ENCODE data around the gene TMEM19.

TMEM19 gene

GRCh38 chr12:71662849-71663560 lies 22.9 kb upstream of the TMEM19 start:
- Mint-ChIP-seq H3K27me3 (ENCODE audit: low read depth) (no peaks in the 10 kb centered on the region), H3K4me3 (peak overlapping the region; percentile 94 to 98 (median 98)), H3K36me3 (ENCODE audit: low read depth) (peaks cover 35% of the 10 kb centered on the region), H3K4me1 (peaks cover 24% of the 10 kb centered on the region), H3K9me3 (no peaks in the 10 kb centered on the region), H3K27ac (peak overlapping the region; percentile 96 to 99 (median 99))
- TF ChIP-seq CTCF (IDR thresholded peaks at IDR 0.05; ENCODE audit: unreplicated experiment in 3 of 3) = no peak

- Mint-ChIP-seq H3K36me3 (ENCODE audit: low read depth) (peaks cover 27% of the 10 kb centered on the region), H3K4me3 (peak within 1 kb of the TSS; percentile 94 to 98 (median 98)), H3K27ac (peak within 1 kb of the TSS; percentile 96 to 99 (median 99)), H3K9me3 (no peaks in the 10 kb centered on the region), H3K27me3 (ENCODE audit: low read depth) (no peaks in the 10 kb centered on the region), H3K4me1 (peaks cover 24% of the 10 kb centered on the region)
- peak in 2 of 3 experiments; percentile 16 to 18 for TF ChIP-seq CTCF (IDR thresholded peaks at IDR 0.05; ENCODE audit: unreplicated experiment in 3 of 3)
Observed at GRCh38 chr12:71663561-71664410, 22.1 kb upstream of the TMEM19 start, which contains the start of the genes THAP2 and ZFC3H1. Gene THAP2, plus strand, starts transcription at chr12:71664301. Its CDS starts 209 bp downstream, at chr12:71664510. Gene ZFC3H1, minus strand, starts transcription at chr12:71663848. Its CDS starts 238 bp downstream, at chr12:71663610.

- H3K36me3 Mint-ChIP-seq (ENCODE audit: low read depth) = peaks cover 20% of the 10 kb centered on the region
- H3K27me3 Mint-ChIP-seq (ENCODE audit: low read depth) = no peaks in the 10 kb centered on the region
- no peaks in the 10 kb centered on the region for H3K9me3 Mint-ChIP-seq
- no peak for TF ChIP-seq CTCF (IDR thresholded peaks at IDR 0.05; ENCODE audit: unreplicated experiment in 3 of 3)
- H3K4me1 Mint-ChIP-seq = peaks cover 24% of the 10 kb centered on the region
- peak overlapping the region; percentile 96 to 99 (median 99) for H3K27ac Mint-ChIP-seq
- peak overlapping the region; percentile 94 to 98 (median 98) for H3K4me3 Mint-ChIP-seq
Observed at GRCh38 chr12:71664411-71665089, 21.3 kb upstream of the TMEM19 start.

GRCh38 chr12:71665090-71665463 lies 20.8 kb upstream of the TMEM19 start:
- Mint-ChIP-seq H3K36me3 (ENCODE audit: low read depth) (peaks cover 19% of the 10 kb centered on the region), H3K4me3 (peak overlapping the region; percentile 94 to 98 (median 98)), H3K4me1 (peaks cover 24% of the 10 kb centered on the region), H3K9me3 (no peaks in the 10 kb centered on the region), H3K27me3 (ENCODE audit: low read depth) (no peaks in the 10 kb centered on the region), H3K27ac (peak overlapping the region; percentile 96 to 99 (median 99))
- TF ChIP-seq CTCF (IDR thresholded peaks at IDR 0.05; ENCODE audit: unreplicated experiment in 3 of 3) = no peak

GRCh38 chr12:71666259-71666658 lies 19.6 kb upstream of the TMEM19 start:
- no peaks in the 10 kb centered on the region for H3K27me3 Mint-ChIP-seq (ENCODE audit: low read depth)
- H3K4me3 Mint-ChIP-seq = no peak overlapping the region
- H3K9me3 Mint-ChIP-seq = no peaks in the 10 kb centered on the region
- peaks cover 19% of the 10 kb centered on the region for H3K36me3 Mint-ChIP-seq (ENCODE audit: low read depth)
- H3K4me1 Mint-ChIP-seq = peaks cover 24% of the 10 kb centered on the region
- no peak for TF ChIP-seq CTCF (IDR thresholded peaks at IDR 0.05; ENCODE audit: unreplicated experiment in 3 of 3)
- H3K27ac Mint-ChIP-seq = no peak overlapping the region
